ENCODE results near the gene TLN1. TPM values are rescaled to one million over a fixed set of nuclear protein-coding genes. Genes with fewer than 3 reads are reported as not detected.

Gene TLN1
- total and polyA plus RNA-seq, 2 of the 8 experiments (the other 6 are each of a cell fraction or from before 2014, with no cell fraction given) = 28.1 to 90.1 TPM

- no peaks in the 10 kb centered on the region for H3K9me3 ChIP-seq (ENCODE audit: insufficient read depth in 2 of 2, low read depth in 1 of 2, low read length in 1 of 2)
- DNase-seq (ENCODE audit: low read depth in 1 of 2, low spot score in 2 of 2) (no peak), FAIRE-seq (no peak)
- H3K14ac ChIP-seq (ENCODE audit: insufficient read length) = no peak overlapping the region
- no peak overlapping the region for H4K5ac ChIP-seq (ENCODE audit: insufficient read length, low read depth, low read length)
- H2BK5ac ChIP-seq (ENCODE audit: low read depth, low read length) = no peak overlapping the region; the same call in 1 of the 2 replicates
- H3K79me1 ChIP-seq (ENCODE audit: low read depth, low read length) = peaks cover 3% of the 10 kb centered on the region; the same call in 1 of the 2 replicates
- H3K56ac ChIP-seq (replicated peaks; ENCODE audit: insufficient read length, low read depth, low read length) = no peak overlapping the region
- no peak overlapping the region for H3K27ac ChIP-seq (ENCODE audit: low read depth, low read length)
- H4K20me1 ChIP-seq (replicated peaks in 1 of 2; ENCODE audit: control insufficient read depth in 1 of 2, insufficient read depth in 2 of 2, low read length in 2 of 2) = peaks cover 0 to 2% of the 10 kb centered on the region in 2 experiments
- H3K36me3 ChIP-seq (ENCODE audit: control insufficient read depth in 2 of 4, insufficient read depth in 4 of 4, low read length in 3 of 4) = peaks cover 29 to 91% (median 61%) of the 10 kb centered on the region in 4 experiments; a peak in 7 of 8 replicates
- H2BK20ac ChIP-seq (ENCODE audit: low read length) = no peak overlapping the region
- H3K4me2 ChIP-seq (ENCODE audit: insufficient read depth in 1 of 2, low read depth in 2 of 2, low read length in 2 of 2) = no peak overlapping the region
- no peak overlapping the region for H2AK5ac ChIP-seq (ENCODE audit: low read depth, low read length)
- 92% methylated on average over 4 of the region's 4 CpGs; no CpG with 5 or more reads in 1 of the 2 experiments for WGBS, 2 experiments (ENCODE audit: extremely low coverage in 1 of 2, insufficient coverage in 1 of 2, insufficient read length in 1 of 2, insufficient replicate concordance in 2 of 2, low coverage in 1 of 2, low lambda C conversion rate in 2 of 2, missing lambda C conversion rate in 1 of 2)
- ChIA-PET POLR2A (ENCODE audit: partially characterized antibody) (interaction anchor here (1.6 to 10.5 kb wide), 4 partner anchors 11 to 33 kb away, joined by 3 to 51 read pairs (median 13); partner anchors contain the start of genes CREB3, GBA2, RGP1 and TLN1), CTCF (ENCODE audit: partially characterized antibody) (interaction anchor here (0.7 to 13.8 kb wide), 7 partner anchors 11 to 70 kb away, joined by 3 to 198 read pairs (median 14); partner anchors contain the start of genes ARHGEF39, CCDC107, CREB3 and RMRP)
- H2AFZ ChIP-seq (ENCODE audit: low read length) = no peak overlapping the region
- H3K4me1 ChIP-seq (replicated peaks in 1 of 4; ENCODE audit: control insufficient read depth in 3 of 4, insufficient read depth in 4 of 4, low read length in 3 of 4) = no peaks in the 10 kb centered on the region
- H4K91ac ChIP-seq (replicated peaks; ENCODE audit: insufficient read length, low read length) = no peak overlapping the region
- no peak overlapping the region for H2BK120ac ChIP-seq (replicated peaks; ENCODE audit: low read depth, low read length)
- no peak overlapping the region for H3K18ac ChIP-seq (ENCODE audit: extremely low read depth, low read length)
- H3K79me2 ChIP-seq (ENCODE audit: control insufficient read depth in 1 of 2, insufficient read depth in 2 of 2, low read length in 2 of 2) = no peaks in the 10 kb centered on the region
- no peaks in the 10 kb centered on the region for H3K27me3 ChIP-seq (replicated peaks in 1 of 4; ENCODE audit: control insufficient read depth in 3 of 4, extremely low read depth in 1 of 4, insufficient read depth in 3 of 4, low read length in 3 of 4)
- no peak overlapping the region for H3K4me3 ChIP-seq (ENCODE audit: extremely low read depth in 1 of 4, insufficient read depth in 2 of 4, low read depth in 3 of 4, low read length in 4 of 4)
- H3K23ac ChIP-seq (ENCODE audit: insufficient read length) = no peak overlapping the region
- H3K9ac ChIP-seq (replicated peaks in 1 of 4; ENCODE audit: extremely low read depth in 1 of 4, low read depth in 3 of 4, low read length in 3 of 4) = no peak overlapping the region
- no peak overlapping the region for H4K8ac ChIP-seq (ENCODE audit: extremely low read depth, insufficient read depth, low read length)
- no peaks in the 10 kb centered on the region for H3K23me2 ChIP-seq (ENCODE audit: low read depth, low read length)
- no peak for TF ChIP-seq SIN3A (conservative IDR thresholded peaks at IDR 0.05 in 1 of 2, IDR thresholded peaks at IDR 0.05 in 1 of 2; ENCODE audit: low read depth in 1 of 2, low read length in 2 of 2)
- TF ChIP-seq CTCF (IDR thresholded peaks at IDR 0.05; ENCODE audit: control extremely low read depth in 1 of 3, insufficient read depth in 1 of 3, low read depth in 1 of 3, low read length in 3 of 3) = peak in 1 of 3 experiments; percentile 4; a peak in 1 of 4 replicates
- no peak overlapping the region for H2BK12ac ChIP-seq (ENCODE audit: low read depth, low read length)
- no peak overlapping the region for H3K4ac ChIP-seq (replicated peaks; ENCODE audit: insufficient read length, low read depth, low read length)
- no peak overlapping the region for H2BK15ac ChIP-seq (ENCODE audit: low read length)
Measured at GRCh38 chr9:35716230-35716629, 15.8 kb downstream of the TLN1 start.
